ENCODE results near the gene WDR13. TPM values are rescaled to one million over a fixed set of nuclear protein-coding genes. Genes with fewer than 3 reads are reported as not detected.
"Not testable (repeated sequence)": the region's sequence is repeated elsewhere in the genome, so short reads cannot be mapped to it uniquely, and the experiment has no call there.

WDR13 gene
- total RNA-seq (2022) = 134 and 138 TPM in 2 replicates
- percentile 78 among the genes with signal in this experiment for Bru-seq, nascent RNA
- BruChase-seq, experiment 1, labeled RNA remaining after a 6-hour chase = percentile 88 among the genes with signal in this experiment
- BruChase-seq, experiment 2, labeled RNA remaining after a 2-hour chase = percentile 79 among the genes with signal in this experiment
- long read RNA-seq, full-length matches to known transcripts = 210 of 285 reads
- long read RNA-seq, partial matches to known transcripts = 24 of 285 reads
- long read RNA-seq, other reads (novel, unspliced or antisense) = 51 of 285 reads

DNA sequence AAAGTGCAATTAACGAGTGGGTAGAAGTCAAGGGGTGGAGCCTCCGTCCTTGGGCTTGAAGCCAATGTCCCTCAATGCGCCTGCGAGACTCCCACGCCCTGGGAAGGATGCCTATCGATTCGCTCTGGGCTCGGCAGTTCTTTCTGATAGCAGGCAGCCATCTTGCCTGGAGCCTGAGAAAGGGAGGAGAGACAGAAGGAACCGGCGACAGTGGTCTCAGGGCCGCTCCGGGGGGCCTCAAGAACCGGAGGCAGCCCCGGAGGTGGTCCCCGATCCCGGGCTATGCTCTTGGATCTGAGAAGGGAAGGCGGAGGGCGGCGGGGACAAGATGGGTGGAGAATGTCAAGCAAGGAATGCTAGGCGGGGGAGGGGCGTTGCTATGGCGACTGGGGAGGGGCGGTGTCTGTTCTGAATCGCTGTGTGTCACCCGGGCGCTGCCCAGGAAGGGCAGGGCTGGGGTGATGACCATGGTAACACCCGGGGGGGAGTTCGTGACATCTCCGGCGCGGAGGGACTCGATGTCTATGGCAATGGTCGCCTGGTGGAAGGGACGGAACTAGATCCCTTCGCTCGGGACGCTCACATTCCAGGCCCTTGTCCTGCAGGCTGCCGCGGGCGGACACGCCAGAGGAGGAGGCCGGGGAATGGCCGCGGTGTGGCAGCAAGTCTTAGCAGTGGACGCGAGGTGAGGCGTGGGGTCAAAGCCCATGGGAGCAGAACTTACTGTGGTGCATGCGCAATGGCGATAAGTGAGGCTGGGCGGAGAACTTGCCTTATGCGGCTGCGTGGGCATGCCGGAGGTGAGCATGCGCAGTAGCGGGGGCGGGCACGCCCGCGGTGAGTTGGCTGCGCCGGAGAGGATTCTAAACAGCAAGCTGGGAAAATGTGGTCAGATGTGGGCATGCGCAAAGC lies at the start of gene WDR13:
Gene WDR13 (plus strand): TSS at position 140 of the 912 bp plus-strand sequence. CDS start 505 bp downstream, at position 645.
- Mint-ChIP-seq H3K4me3 (ENCODE audit: unreplicated experiment) (peak within 1 kb of the TSS; percentile 90), H3K27ac (ENCODE audit: low read depth, unreplicated experiment) (peak within 1 kb of the TSS; percentile 100), H3K36me3 (ENCODE audit: insufficient read depth, unreplicated experiment) (peaks cover 35% of the 10 kb centered on the region), H3K9me3 (ENCODE audit: unreplicated experiment) (no peaks in the 10 kb centered on the region), H3K27me3 (ENCODE audit: insufficient read depth, unreplicated experiment) (no peaks in the 10 kb centered on the region), H3K4me1 (ENCODE audit: insufficient read depth, unreplicated experiment) (no peaks in the 10 kb centered on the region)
- ChIA-PET CTCF (no interaction called here), POLR2A (interaction anchor here (0.6 to 1.7 kb wide), 7 partner anchors 8 to 431 kb away, joined by 3 to 6 read pairs (median 4); partner anchors contain the start of gene TBC1D25)
- DNase-seq (ENCODE audit: unreplicated experiment) = peak; percentile 87
- TSS peak; percentile 73 for BruUV-seq (replicated peaks)
- intact Hi-C loops (cut with micrococcal nuclease) = loop anchor here (1.0 kb wide), 1 partner anchor 23 kb away; the partner anchor contains the start of gene RBM3
- TF ChIP-seq, protein P1, sequence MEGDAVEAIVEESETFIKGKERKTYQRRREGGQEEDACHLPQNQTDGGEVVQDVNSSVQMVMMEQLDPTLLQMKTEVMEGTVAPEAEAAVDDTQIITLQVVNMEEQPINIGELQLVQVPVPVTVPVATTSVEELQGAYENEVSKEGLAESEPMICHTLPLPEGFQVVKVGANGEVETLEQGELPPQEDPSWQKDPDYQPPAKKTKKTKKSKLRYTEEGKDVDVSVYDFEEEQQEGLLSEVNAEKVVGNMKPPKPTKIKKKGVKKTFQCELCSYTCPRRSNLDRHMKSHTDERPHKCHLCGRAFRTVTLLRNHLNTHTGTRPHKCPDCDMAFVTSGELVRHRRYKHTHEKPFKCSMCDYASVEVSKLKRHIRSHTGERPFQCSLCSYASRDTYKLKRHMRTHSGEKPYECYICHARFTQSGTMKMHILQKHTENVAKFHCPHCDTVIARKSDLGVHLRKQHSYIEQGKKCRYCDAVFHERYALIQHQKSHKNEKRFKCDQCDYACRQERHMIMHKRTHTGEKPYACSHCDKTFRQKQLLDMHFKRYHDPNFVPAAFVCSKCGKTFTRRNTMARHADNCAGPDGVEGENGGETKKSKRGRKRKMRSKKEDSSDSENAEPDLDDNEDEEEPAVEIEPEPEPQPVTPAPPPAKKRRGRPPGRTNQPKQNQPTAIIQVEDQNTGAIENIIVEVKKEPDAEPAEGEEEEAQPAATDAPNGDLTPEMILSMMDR (IDR thresholded peaks at IDR 0.05; ENCODE audit: unreplicated experiment) = no peak

DNA sequence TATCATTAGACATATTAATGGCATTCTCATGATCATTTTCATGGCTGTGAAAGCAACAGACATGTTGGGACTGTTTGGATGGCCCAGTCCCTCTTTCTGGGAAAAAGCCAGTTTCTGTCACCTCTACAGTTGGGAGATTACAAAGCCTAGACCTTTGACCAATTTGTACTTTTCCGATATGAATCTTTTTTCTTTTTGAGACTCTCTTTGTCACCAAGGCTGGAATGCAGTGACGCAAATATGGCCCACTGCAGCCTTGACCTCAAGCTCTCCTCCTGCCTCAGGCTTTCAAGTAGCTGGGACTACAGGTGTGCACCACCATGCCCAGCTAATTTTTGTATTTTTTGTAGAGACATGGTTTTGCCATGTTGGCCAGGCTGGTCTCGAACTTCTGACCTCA lies 48.4 kb upstream of the WDR13 start:
- Mint-ChIP-seq H3K36me3 (ENCODE audit: insufficient read depth, unreplicated experiment) (peaks cover 61% of the 10 kb centered on the region), H3K27ac (ENCODE audit: low read depth, unreplicated experiment) (no peak overlapping the region), H3K4me3 (ENCODE audit: unreplicated experiment) (no peak overlapping the region), H3K4me1 (ENCODE audit: insufficient read depth, unreplicated experiment) (peaks cover 6% of the 10 kb centered on the region), H3K9me3 (ENCODE audit: unreplicated experiment) (peaks cover 6% of the 10 kb centered on the region), H3K27me3 (ENCODE audit: insufficient read depth, unreplicated experiment) (no peaks in the 10 kb centered on the region)
- TF ChIP-seq, protein P1 (IDR thresholded peaks at IDR 0.05; ENCODE audit: unreplicated experiment) = no peak
- no TSS peak for BruUV-seq (replicated peaks)
- ChIA-PET CTCF (interaction anchor here (1.2 kb wide), 1 partner anchor 9 kb away, joined by 5 read pairs; the partner anchor contains the start of gene TBC1D25), POLR2A (no interaction called here)
- no peak for DNase-seq (ENCODE audit: unreplicated experiment)
- intact Hi-C loops (cut with micrococcal nuclease) = no loop called here

DNA sequence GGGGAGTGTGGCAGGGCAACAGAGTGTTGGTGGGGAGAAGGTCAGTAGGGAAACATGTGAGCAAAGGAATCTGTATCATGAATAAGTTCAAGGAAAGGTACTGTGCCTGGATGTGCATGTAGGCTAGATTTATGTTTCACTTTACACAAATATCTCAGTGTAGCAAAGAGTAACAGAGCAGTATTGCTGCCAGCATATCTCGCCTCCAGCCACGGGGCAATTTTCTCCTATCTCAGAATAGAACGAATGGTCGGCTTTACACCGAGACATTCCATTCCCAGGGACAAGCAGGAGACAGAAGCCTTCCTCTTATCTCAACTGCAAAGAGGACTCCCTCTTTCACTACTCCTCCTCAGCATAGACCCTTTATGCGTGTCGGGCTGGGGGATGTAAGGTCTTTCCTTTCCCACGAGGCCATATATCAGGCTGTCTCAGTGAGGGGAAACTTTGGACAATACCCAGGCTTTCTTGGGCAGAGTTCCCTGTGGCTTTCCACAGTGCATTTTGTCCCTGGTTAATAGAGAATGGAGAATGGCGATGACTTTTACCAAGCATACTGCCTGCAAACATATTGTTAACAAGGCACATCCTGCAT lies 41.5 kb upstream of the WDR13 start:
- CTCF ChIA-PET; H3K27me3 Mint-ChIP-seq (ENCODE audit: insufficient read depth, unreplicated experiment); H3K4me3 Mint-ChIP-seq (ENCODE audit: unreplicated experiment); BruUV-seq (replicated peaks); POLR2A ChIA-PET; H3K27ac Mint-ChIP-seq (ENCODE audit: low read depth, unreplicated experiment); H3K4me1 Mint-ChIP-seq (ENCODE audit: insufficient read depth, unreplicated experiment); intact Hi-C loops (cut with micrococcal nuclease); H3K9me3 Mint-ChIP-seq (ENCODE audit: unreplicated experiment); DNase-seq (ENCODE audit: unreplicated experiment): not testable (repeated sequence)
- peaks cover 48% of the 10 kb centered on the region for H3K36me3 Mint-ChIP-seq (ENCODE audit: insufficient read depth, unreplicated experiment)

DNA sequence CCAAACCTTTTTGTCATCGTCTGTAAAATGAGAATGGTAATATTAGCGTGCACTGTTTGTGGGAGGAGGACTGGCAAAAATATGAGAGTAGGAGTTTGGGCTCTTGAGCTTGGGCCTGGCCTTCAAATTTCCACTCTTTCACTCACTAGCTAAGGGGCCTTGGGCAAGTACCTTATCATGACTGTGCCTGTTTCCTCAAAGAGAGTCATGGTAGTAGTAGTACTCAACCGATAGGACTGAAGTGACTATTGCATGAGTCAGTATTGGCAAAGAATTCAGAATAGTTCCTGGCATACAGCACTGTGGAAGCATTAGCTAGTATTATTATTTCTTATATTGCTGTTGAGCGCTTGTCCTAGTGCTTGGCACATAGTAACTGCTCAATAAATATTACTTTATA lies 39.0 kb upstream of the WDR13 start:
- intact Hi-C loops (cut with micrococcal nuclease) = no loop called here
- ChIA-PET POLR2A (interaction anchor here (0.6 to 2.0 kb wide), 6 partner anchors 16 to 1197 kb away, joined by 4 to 11 read pairs (median 5); partner anchors contain the start of genes RBM3 and TBC1D25), CTCF (interaction anchor here (0.7 kb wide), 1 partner anchor 104 kb away, joined by 3 read pairs; no protein-coding TSS in a partner anchor)
- Mint-ChIP-seq H3K36me3 (ENCODE audit: insufficient read depth, unreplicated experiment) (peaks cover 37% of the 10 kb centered on the region), H3K9me3 (ENCODE audit: unreplicated experiment) (no peaks in the 10 kb centered on the region), H3K4me3 (ENCODE audit: unreplicated experiment) (no peak overlapping the region), H3K4me1 (ENCODE audit: insufficient read depth, unreplicated experiment) (no peaks in the 10 kb centered on the region), H3K27ac (ENCODE audit: low read depth, unreplicated experiment) (no peak overlapping the region), H3K27me3 (ENCODE audit: insufficient read depth, unreplicated experiment) (no peaks in the 10 kb centered on the region)
- DNase-seq (ENCODE audit: unreplicated experiment) = peak; percentile 72
- no TSS peak for BruUV-seq (replicated peaks)
- TF ChIP-seq, protein P1 (IDR thresholded peaks at IDR 0.05; ENCODE audit: unreplicated experiment) = no peak
